EH (cell line): ENCODE measurements around the gene NINJ1.

Source experiments
- DNase-seq: peaks from one replicate; pipeline ENCODE4 v3.0.0-alpha.2; 2015; ENCODE audit warnings: low read depth

The NINJ1 gene

GRCh38 chr9:93087971-93088655 lies 45.9 kb downstream of the NINJ1 start:
- DNase-seq: no peak

DNA sequence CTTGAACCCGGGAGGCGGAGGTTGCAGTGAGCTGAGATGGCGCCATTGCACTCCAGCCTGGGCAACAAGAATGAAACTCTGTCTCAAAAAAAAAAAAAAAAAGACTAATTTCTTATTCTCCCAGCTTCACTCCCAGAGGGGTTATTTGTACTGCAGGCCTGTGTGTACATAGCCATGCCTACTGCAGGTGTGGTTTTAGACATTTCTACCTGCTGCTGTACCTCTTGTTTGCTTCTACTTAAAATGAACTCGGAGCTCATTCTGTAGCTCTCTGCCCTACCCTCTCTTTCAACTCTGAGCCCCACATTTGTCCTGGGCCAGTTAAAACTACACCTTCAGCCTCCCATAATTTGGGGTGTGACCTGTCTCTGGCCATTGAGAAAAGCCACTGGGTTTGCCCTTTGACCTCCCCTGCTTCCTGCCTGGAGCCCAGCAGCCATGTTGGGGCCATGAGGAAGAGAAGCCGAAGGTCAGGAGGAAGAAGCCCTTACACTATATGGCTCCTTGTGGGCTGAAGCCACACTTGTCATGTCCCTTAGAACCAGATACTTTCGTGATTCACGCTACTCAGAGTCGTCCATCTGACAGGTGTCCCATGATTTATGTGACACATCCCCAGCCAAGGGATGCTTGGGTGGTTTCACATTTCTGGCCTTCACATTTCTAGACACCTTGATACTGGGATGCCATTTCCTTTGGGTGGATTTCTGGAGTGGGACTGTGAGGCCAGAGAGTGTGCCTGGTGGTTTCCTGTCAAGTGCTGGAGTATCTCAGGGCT lies 47.4 kb downstream of the NINJ1 start:
- DNase-seq: no peak

- no peak for DNase-seq
These were observed 48.4 kb downstream of the NINJ1 start for GRCh38 chr9:93085676-93086075.

- DNase-seq: no peak
These were observed 49.6 kb downstream of the NINJ1 start for GRCh38 chr9:93084471-93084881.

GRCh38 chr9:93083592-93084470 lies 50.2 kb downstream of the NINJ1 start:
- no peak for DNase-seq

DNA sequence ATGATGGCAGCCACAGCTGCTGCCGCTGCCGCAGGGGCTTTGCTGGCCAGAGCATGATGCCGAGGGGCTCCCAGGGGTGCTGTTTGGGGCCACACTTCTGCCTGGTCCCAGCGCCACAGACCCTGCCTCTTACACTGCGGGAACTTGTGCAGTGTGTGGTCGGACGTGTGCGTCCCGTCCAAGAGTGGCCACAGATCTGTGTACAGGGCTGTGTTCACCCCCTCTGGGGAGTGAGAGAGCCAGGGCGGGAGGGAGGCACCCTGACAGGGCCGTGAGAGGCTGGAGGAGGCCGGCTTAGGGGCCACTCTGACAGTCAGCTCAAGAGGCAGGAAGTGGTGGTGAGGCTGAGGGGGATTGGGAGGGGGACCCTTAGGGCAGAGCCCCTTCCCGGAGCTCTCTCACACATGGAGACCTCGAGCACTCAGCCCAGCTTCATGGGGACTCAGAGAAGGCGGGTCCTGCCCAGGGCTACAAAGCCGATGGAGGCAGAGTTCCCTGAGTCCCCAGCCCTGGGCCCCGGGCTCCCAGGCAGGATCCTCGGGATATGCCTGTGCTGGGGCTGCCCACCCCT lies 51.1 kb downstream of the NINJ1 start:
- no peak for DNase-seq

DNA sequence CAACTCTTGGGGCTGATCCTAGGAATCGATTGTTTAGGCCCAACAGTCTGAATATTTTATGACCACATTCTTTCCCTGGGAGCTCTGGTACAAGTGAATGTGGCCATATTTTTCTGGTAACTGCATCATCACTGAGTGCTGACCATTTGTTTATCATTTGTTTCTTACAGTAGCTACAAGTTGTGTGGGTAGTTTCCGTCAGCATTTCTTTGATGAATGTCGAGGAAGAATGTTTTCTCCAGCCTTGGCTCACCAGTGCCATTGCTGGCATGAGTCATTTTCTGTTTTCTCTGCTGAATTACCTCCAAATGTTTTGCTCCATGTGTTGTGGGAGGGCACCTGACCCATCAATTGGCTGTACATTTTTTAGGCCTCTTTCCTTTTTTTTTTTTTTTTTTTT lies 52.1 kb downstream of the NINJ1 start:
- peak; percentile 51 for DNase-seq

DNA sequence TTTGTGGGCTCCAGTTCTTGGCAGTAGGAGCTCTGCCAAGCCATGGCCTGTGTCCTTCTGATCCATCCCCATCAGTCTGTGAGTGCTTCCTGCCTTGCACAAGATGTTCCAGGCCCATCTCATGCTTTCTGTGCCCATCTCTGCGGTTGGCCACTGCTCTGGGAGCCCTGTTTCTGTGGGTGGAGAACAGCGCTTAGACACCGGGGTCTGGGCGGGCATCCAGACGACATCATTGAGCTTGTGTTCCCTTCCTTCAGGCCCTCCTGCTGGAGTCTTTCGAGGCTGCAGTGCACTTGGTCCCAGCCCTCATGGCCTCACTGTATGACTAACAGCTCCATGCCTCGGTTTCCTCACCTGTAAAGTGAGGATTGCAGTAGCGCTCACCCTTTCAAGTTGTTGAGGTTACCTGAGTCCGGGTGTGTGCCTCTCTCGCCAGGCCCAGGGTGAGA lies 52.9 kb downstream of the NINJ1 start:
- no peak for DNase-seq

DNA sequence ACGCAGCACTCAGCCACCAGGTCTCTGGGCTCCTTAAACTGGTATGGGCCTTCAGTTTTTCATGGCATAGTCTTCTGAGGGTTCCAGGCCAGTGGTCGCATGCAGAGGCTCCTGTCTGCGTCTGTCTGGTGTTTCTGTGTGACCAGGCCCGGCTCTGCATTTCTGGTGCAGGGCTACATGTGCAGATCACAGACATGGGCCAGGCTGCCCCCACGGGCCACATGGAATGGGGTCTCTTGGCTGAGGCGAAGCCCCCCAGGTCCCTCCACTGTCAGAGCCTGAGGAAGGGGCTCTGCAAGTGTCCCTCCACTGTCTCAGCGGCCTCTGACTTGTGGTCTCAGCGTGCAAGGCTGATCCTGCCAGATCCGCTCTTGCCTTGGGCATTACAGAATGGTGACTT lies 53.6 kb downstream of the NINJ1 start:
- no peak for DNase-seq

DNA sequence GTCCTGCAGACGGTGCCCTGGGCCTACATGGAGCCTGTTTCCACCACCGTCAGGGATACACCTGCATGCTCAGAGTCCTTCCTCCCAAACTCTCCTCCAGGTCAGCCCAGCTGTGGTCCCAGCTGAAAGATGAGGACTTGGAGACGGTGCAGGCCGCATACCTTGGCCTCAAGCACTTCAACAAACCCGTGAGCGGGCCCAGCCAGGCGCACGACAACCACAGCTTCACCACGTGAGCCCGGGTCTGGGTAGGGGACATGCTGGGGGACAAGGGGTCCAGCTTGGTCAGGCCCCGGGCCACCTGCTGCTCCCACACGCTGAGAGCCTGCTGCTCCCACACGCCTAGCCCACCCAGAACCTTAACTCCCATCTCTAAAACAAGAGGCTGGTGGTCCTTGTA lies 54.7 kb downstream of the NINJ1 start:
- no peak for DNase-seq

DNA sequence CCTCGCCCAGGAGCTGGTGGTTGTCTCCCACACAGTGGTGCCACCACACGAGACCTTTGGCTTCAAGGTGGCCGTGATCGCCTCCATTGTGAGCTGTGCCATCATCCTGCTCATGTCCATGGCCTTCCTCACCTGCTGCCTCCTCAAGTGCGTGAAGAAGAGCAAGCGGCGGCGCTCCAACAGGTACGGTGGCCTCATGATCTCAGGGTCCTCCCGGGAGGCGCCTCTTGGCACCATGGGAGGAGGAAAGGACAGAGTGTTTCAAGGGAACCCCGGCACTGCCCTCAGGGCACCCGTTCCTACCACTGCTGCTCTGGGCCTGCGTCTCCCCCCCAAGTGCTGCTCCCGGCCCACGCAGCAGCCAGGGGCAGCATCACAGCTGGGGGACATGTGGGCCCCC lies 56.2 kb downstream of the NINJ1 start:
- no peak for DNase-seq

- DNase-seq: no peak
These were observed 56.7 kb downstream of the NINJ1 start for GRCh38 chr9:93077367-93077766.

GRCh38 chr9:93076792-93077128 lies 57.3 kb downstream of the NINJ1 start:
- DNase-seq: no peak

GRCh38 chr9:93076101-93076791 lies 57.8 kb downstream of the NINJ1 start:
- no peak for DNase-seq

DNA sequence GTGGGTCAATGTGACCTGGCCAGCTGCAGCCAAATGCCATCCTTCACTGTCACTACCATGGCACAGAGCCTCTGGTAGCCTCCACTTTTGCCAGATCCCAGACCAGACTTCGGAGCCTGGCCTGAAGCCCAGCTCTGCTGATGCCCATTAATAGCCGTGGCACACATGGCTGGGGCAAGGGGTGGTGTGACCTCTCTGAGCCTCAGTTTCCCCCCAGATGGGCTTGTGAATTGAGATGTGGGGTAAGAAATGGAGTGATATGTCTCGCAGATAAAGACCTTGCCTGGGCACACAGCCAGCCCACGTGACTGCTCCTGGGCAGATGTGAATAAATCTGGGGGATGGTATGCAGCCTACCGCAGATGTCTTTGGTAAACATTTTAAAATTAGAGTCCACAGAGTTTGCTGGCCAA lies 61.7 kb downstream of the NINJ1 start:
- peak; percentile 52 for DNase-seq
